Measurements from ENCODE around the gene APPBP2.
"Not testable (repeated sequence)": the region's sequence is repeated elsewhere in the genome, so short reads cannot be mapped to it uniquely, and the experiment has no call there.

APPBP2 gene

DNA sequence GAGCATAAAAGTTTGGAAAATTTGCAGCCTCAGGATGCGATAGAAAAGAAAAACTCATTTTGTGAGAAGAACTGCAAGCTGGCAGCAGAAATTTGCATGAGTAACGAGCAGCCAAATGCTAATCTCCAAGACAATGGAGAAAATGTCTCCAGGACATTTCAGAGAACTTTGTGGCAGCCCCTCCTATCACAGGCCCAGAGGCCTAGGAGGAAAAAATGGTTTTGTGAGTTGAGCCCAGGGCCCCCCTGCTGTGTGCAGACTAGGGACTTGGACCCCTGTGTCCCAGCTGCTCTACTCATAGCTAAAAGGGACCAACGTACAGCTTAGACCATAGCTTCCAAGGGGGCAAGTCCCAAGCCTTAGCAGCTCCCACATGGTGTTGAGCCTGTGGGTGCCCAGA is 34.3 kb downstream of the APPBP2 start:
- Histone ChIP-seq H3K36me3 (ENCODE audit: insufficient read depth, low read length) (peaks cover 84% of the 10 kb centered on the region), H3K4me3 (ENCODE audit: low read length) (no peak overlapping the region), H3K9me3 (ENCODE audit: insufficient read depth, low read depth, low read length) (peaks cover 88% of the 10 kb centered on the region), H3K27ac (ENCODE audit: low read depth, low read length) (no peak overlapping the region), H3K9ac (ENCODE audit: low read depth, low read length) (no peak overlapping the region), H3K4me1 (ENCODE audit: insufficient read depth, low read length) (no peaks in the 10 kb centered on the region), H3K27me3 (ENCODE audit: insufficient read depth, low read length) (no peaks in the 10 kb centered on the region)
- 93% methylated on average over 3 of the region's 3 CpGs for WGBS

GRCh38 chr17:60490594-60490993 is 35.4 kb downstream of the APPBP2 start:
- H3K36me3 ChIP-seq (ENCODE audit: insufficient read depth, low read length) = peaks cover 74% of the 10 kb centered on the region
- H3K4me3 ChIP-seq (ENCODE audit: low read length); H3K27ac ChIP-seq (ENCODE audit: low read depth, low read length); H3K27me3 ChIP-seq (ENCODE audit: insufficient read depth, low read length); H3K9ac ChIP-seq (ENCODE audit: low read depth, low read length); H3K4me1 ChIP-seq (ENCODE audit: insufficient read depth, low read length): not testable (repeated sequence)
- peaks cover 84% of the 10 kb centered on the region for H3K9me3 ChIP-seq (ENCODE audit: insufficient read depth, low read depth, low read length)
- WGBS = 100% methylated on average over 2 of the region's 2 CpGs

DNA sequence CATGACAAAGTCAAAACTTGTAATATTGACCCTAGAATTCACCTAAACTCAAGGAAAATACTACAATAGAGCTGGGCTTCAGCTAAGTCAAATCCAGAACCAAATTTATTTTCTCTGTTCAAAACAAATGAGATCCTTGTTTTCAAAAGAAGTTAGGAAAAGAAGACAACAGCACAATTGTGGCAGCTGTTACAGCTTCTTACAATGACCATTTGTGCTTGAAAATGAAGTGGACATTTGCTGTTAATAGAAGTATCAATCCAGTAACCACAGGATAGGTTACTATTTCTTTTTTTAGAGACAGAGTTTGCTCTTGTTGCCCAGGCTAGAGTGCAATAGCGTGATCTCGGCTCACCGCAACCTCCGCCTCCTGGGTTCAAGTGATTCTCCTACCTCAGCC is 44.4 kb downstream of the APPBP2 start:
- 96% methylated on average over 4 of the region's 4 CpGs for WGBS
- Histone ChIP-seq H3K27me3 (ENCODE audit: insufficient read depth, low read length) (no peaks in the 10 kb centered on the region), H3K27ac (ENCODE audit: low read depth, low read length) (no peak overlapping the region), H3K9ac (ENCODE audit: low read depth, low read length) (no peak overlapping the region), H3K4me1 (ENCODE audit: insufficient read depth, low read length) (no peaks in the 10 kb centered on the region), H3K9me3 (ENCODE audit: insufficient read depth, low read depth, low read length) (peaks cover 8% of the 10 kb centered on the region; the same call in 1 of the 2 replicates), H3K4me3 (ENCODE audit: low read length) (no peak overlapping the region), H3K36me3 (ENCODE audit: insufficient read depth, low read length) (peaks cover 22% of the 10 kb centered on the region)

- H3K9ac ChIP-seq (ENCODE audit: low read depth, low read length) = no peak overlapping the region
- no peaks in the 10 kb centered on the region for H3K4me1 ChIP-seq (ENCODE audit: insufficient read depth, low read length)
- no peaks in the 10 kb centered on the region for H3K9me3 ChIP-seq (ENCODE audit: insufficient read depth, low read depth, low read length)
- peaks cover 33% of the 10 kb centered on the region for H3K36me3 ChIP-seq (ENCODE audit: insufficient read depth, low read length)
- no peak overlapping the region for H3K27ac ChIP-seq (ENCODE audit: low read depth, low read length)
- H3K27me3 ChIP-seq (ENCODE audit: insufficient read depth, low read length) = no peaks in the 10 kb centered on the region
- no peak overlapping the region for H3K4me3 ChIP-seq (ENCODE audit: low read length)
Observed at GRCh38 chr17:60473788-60474187, 52.3 kb downstream of the APPBP2 start.

DNA sequence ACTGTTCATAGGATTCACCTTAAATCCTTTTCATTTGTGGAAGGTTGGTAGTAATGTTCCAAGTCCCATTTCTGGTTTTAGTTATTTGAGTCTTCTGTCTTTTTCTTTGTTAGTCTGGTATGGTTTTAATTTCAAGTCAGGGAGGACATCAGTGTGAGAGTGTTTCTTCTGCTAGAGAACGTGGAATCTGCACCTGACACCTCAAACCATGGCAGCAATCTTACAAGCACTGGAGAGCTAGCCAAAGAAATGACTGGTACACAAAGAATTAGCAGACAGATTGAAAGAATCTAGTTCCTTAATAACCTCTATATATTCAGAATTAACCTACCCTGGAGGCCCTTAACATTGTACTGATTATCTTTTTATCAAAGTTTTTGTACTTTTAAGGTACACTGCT is 53.6 kb downstream of the APPBP2 start:
- no peak overlapping the region for H3K4me3 ChIP-seq (ENCODE audit: low read length)
- peaks cover 35% of the 10 kb centered on the region; the same call in 1 of the 2 replicates for H3K36me3 ChIP-seq (ENCODE audit: insufficient read depth, low read length)
- H3K9me3 ChIP-seq (ENCODE audit: insufficient read depth, low read depth, low read length) = no peaks in the 10 kb centered on the region
- no peaks in the 10 kb centered on the region for H3K27me3 ChIP-seq (ENCODE audit: insufficient read depth, low read length)
- no peak overlapping the region for H3K9ac ChIP-seq (ENCODE audit: low read depth, low read length)
- WGBS = 100% methylated on average over 1 of the region's 1 CpG
- no peak overlapping the region for H3K27ac ChIP-seq (ENCODE audit: low read depth, low read length)
- no peaks in the 10 kb centered on the region for H3K4me1 ChIP-seq (ENCODE audit: insufficient read depth, low read length)

- no peaks in the 10 kb centered on the region for H3K27me3 ChIP-seq (ENCODE audit: insufficient read depth, low read length)
- WGBS = 94% methylated on average over 3 of the region's 4 CpGs
- no peaks in the 10 kb centered on the region for H3K9me3 ChIP-seq (ENCODE audit: insufficient read depth, low read depth, low read length)
- H3K36me3 ChIP-seq (ENCODE audit: insufficient read depth, low read length) = peaks cover 37% of the 10 kb centered on the region; the same call in 1 of the 2 replicates
- H3K4me1 ChIP-seq (ENCODE audit: insufficient read depth, low read length) = no peaks in the 10 kb centered on the region
- no peak overlapping the region for H3K4me3 ChIP-seq (ENCODE audit: low read length)
- H3K27ac ChIP-seq (ENCODE audit: low read depth, low read length) = no peak overlapping the region
- no peak overlapping the region for H3K9ac ChIP-seq (ENCODE audit: low read depth, low read length)
Observed at GRCh38 chr17:60471451-60471850, 54.6 kb downstream of the APPBP2 start.

DNA sequence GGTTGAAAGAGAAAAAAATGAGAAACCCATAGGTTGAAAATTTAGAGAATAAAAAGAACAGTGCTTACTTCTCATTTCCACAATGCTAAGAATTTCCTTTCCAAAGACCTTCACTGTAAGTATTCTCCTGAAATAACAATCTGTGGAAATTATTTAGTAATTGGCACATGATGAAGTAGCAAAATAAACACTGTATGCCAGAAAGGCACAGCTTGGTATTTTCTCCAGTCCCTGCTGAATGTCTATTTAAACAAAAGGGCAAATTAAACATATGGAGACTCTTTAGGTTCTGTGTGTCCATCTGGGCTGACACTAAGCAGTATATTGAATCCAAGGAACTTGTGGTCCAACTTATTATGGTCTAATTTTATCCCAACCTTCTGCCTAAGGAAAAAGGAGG is 57.7 kb downstream of the APPBP2 start:
- H3K4me1 ChIP-seq (ENCODE audit: insufficient read depth, low read length) = no peaks in the 10 kb centered on the region
- H3K36me3 ChIP-seq (ENCODE audit: insufficient read depth, low read length) = peaks cover 68% of the 10 kb centered on the region
- H3K9me3 ChIP-seq (ENCODE audit: insufficient read depth, low read depth, low read length) = no peaks in the 10 kb centered on the region
- H3K27me3 ChIP-seq (ENCODE audit: insufficient read depth, low read length) = no peaks in the 10 kb centered on the region
- H3K4me3 ChIP-seq (ENCODE audit: low read length) = no peak overlapping the region
- H3K9ac ChIP-seq (ENCODE audit: low read depth, low read length) = no peak overlapping the region
- no peak overlapping the region for H3K27ac ChIP-seq (ENCODE audit: low read depth, low read length)

GRCh38 chr17:60464343-60464742 is 61.7 kb downstream of the APPBP2 start:
- H3K4me1 ChIP-seq (ENCODE audit: insufficient read depth, low read length) = no peaks in the 10 kb centered on the region
- no peak overlapping the region for H3K9ac ChIP-seq (ENCODE audit: low read depth, low read length)
- no peak overlapping the region for H3K27ac ChIP-seq (ENCODE audit: low read depth, low read length)
- no peaks in the 10 kb centered on the region for H3K27me3 ChIP-seq (ENCODE audit: insufficient read depth, low read length)
- H3K9me3 ChIP-seq (ENCODE audit: insufficient read depth, low read depth, low read length) = no peaks in the 10 kb centered on the region
- H3K36me3 ChIP-seq (ENCODE audit: insufficient read depth, low read length) = peaks cover 90% of the 10 kb centered on the region
- no peak overlapping the region for H3K4me3 ChIP-seq (ENCODE audit: low read length)
- 100% methylated on average over 1 of the region's 1 CpG for WGBS

GRCh38 chr17:60463157-60463835 is 62.7 kb downstream of the APPBP2 start:
- H3K9ac ChIP-seq (ENCODE audit: low read depth, low read length) = no peak overlapping the region
- no peak overlapping the region for H3K27ac ChIP-seq (ENCODE audit: low read depth, low read length)
- no peak overlapping the region for H3K4me3 ChIP-seq (ENCODE audit: low read length)
- no peaks in the 10 kb centered on the region for H3K27me3 ChIP-seq (ENCODE audit: insufficient read depth, low read length)
- peaks cover 90% of the 10 kb centered on the region for H3K36me3 ChIP-seq (ENCODE audit: insufficient read depth, low read length)
- H3K9me3 ChIP-seq (ENCODE audit: insufficient read depth, low read depth, low read length) = no peaks in the 10 kb centered on the region
- no peaks in the 10 kb centered on the region for H3K4me1 ChIP-seq (ENCODE audit: insufficient read depth, low read length)
- WGBS = 98% methylated on average over 3 of the region's 4 CpGs

DNA sequence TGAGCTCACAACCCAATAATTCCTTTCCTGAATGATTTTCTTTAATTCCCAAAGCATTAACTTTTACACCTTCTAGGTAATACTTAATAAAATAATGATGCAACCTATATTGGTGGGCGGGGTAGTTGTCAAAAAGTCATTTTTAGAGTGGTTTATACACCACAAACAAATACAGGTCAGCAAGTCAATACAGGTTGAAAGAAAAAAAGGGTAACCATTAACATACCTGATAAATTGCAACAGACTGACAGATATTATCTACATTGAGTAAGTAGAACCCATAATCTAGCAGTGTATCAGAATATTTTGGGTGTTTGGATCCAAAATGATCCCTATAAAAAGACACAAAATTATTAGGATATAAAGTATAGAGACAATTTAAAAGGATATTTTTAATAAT is 64.5 kb downstream of the APPBP2 start:
- no CpG with 5 or more reads among the region's 1 CpG for WGBS
- Histone ChIP-seq H3K36me3 (ENCODE audit: insufficient read depth, low read length) (peaks cover 88% of the 10 kb centered on the region), H3K9me3 (ENCODE audit: insufficient read depth, low read depth, low read length) (no peaks in the 10 kb centered on the region), H3K27ac (ENCODE audit: low read depth, low read length) (no peak overlapping the region), H3K4me1 (ENCODE audit: insufficient read depth, low read length) (no peaks in the 10 kb centered on the region), H3K4me3 (ENCODE audit: low read length) (no peak overlapping the region), H3K27me3 (ENCODE audit: insufficient read depth, low read length) (no peaks in the 10 kb centered on the region), H3K9ac (ENCODE audit: low read depth, low read length) (no peak overlapping the region)

GRCh38 chr17:60457148-60457547 is 68.9 kb downstream of the APPBP2 start:
- Histone ChIP-seq H3K4me3 (ENCODE audit: low read length) (no peak overlapping the region), H3K4me1 (ENCODE audit: insufficient read depth, low read length) (no peaks in the 10 kb centered on the region), H3K9ac (ENCODE audit: low read depth, low read length) (no peak overlapping the region), H3K27ac (ENCODE audit: low read depth, low read length) (no peak overlapping the region), H3K27me3 (ENCODE audit: insufficient read depth, low read length) (no peaks in the 10 kb centered on the region), H3K9me3 (ENCODE audit: insufficient read depth, low read depth, low read length) (no peaks in the 10 kb centered on the region), H3K36me3 (ENCODE audit: insufficient read depth, low read length) (peaks cover 87% of the 10 kb centered on the region)
- 97% methylated on average over 2 of the region's 2 CpGs for WGBS

DNA sequence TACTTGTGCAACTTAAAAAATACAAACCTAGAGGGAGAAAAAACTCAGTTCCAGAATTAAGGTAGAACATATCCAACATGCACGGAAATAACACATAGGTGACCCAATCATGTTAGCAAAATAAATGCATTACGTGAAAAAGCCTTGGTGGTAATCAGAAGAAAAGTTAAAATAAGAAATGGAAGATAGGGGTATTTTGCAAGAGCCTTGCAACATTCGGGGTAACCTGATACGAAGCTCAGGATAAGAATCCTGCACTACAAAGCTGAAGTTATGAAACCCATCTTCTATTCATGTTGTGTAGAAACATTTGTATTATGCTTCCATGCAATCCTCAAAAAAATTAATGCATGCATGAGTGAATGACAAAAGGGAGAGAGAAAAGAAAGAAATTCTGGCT is 70.7 kb downstream of the APPBP2 start:
- no peaks in the 10 kb centered on the region for H3K9me3 ChIP-seq (ENCODE audit: insufficient read depth, low read depth, low read length)
- H3K9ac ChIP-seq (ENCODE audit: low read depth, low read length) = no peak overlapping the region
- H3K27ac ChIP-seq (ENCODE audit: low read depth, low read length) = no peak overlapping the region
- peaks cover 87% of the 10 kb centered on the region for H3K36me3 ChIP-seq (ENCODE audit: insufficient read depth, low read length)
- H3K4me1 ChIP-seq (ENCODE audit: insufficient read depth, low read length) = no peaks in the 10 kb centered on the region
- H3K4me3 ChIP-seq (ENCODE audit: low read length) = no peak overlapping the region
- WGBS = 98% methylated on average over 4 of the region's 4 CpGs
- no peaks in the 10 kb centered on the region for H3K27me3 ChIP-seq (ENCODE audit: insufficient read depth, low read length)

All from HUES64 (cell line).